Endometrial microvascular endothelial cells (primary cell): ENCODE results near the gene AVPI1. TPM values are rescaled to one million over a fixed set of nuclear protein-coding genes. Genes with fewer than 3 reads are reported as not detected.

Experiments
- total RNA-seq: library from RNA; depleted of rRNA; stranded (reverse); fragments of >200 nt; gene quantifications from one replicate; pipeline ENCODE4 v1.2.3, GENCODE V29; 2015; ENCODE audit errors: inconsistent ontology term

Gene AVPI1
- total RNA-seq, 1 donor from 2014 or later, result 3.6 TPM

Other genes with a start within 250 kb of the AVPI1 start
- gene EXOSC1, start 241.2 kb downstream of the AVPI1 start, total RNA-seq, result 76.7 TPM
- gene ZDHHC16, start 241.1 kb downstream of the AVPI1 start, total RNA-seq, result 62.8 TPM
- 91.4 TPM for gene MMS19, start 188.8 kb downstream of the AVPI1 start, total RNA-seq
- gene UBTD1, start 188.3 kb downstream of the AVPI1 start, total RNA-seq, result 34.5 TPM
- 2.5 TPM for gene ANKRD2, start 114.5 kb downstream of the AVPI1 start, total RNA-seq
- 0.37 TPM for gene HOGA1, start 102.9 kb downstream of the AVPI1 start, total RNA-seq
- gene C10orf62, start 97.5 kb downstream of the AVPI1 start, total RNA-seq, result not detected
- gene MORN4, start 53.7 kb downstream of the AVPI1 start, total RNA-seq, result 4.7 TPM
- gene PI4K2A, start 46.6 kb downstream of the AVPI1 start, total RNA-seq, result 24.6 TPM
- 35.1 TPM for gene MARVELD1, start 26.5 kb upstream of the AVPI1 start, total RNA-seq
- 10.3 TPM for gene ZFYVE27, start 49.9 kb upstream of the AVPI1 start, total RNA-seq
- not detected for gene SFRP5, start 84.8 kb upstream of the AVPI1 start, total RNA-seq
- gene GOLGA7B, start 162.6 kb upstream of the AVPI1 start, total RNA-seq, result not detected